Lower leg skin (tissue), 4 donors: ENCODE measurements around the gene LIAS. TPM values are rescaled to one million over a fixed set of nuclear protein-coding genes. Genes with fewer than 3 reads are reported as not detected.
"Not testable (repeated sequence)": the region's sequence is repeated elsewhere in the genome, so short reads cannot be mapped to it uniquely, and the experiment has no call there.

ENCODE experiments used
- DNase-seq, 2 donors: peaks; one replicate each; pipeline ENCODE4 v3.0.0-alpha.2; 2019; ENCODE audit warnings: low spot score in 2 of 2
- H3K4me3 ChIP-seq: fragments of 200-600 bp; sonication (generic); 2 replicates; pipeline ENCODE4 v1.5.1; 2017; ENCODE audit warnings: mild to moderate bottlenecking, low read depth; ENCODE audit not compliant: poor library complexity, severe bottlenecking
- CTCF ChIP-seq, 3 donors: fragments of 450-650 bp; IDR thresholded peaks; one replicate each; pipeline ENCODE4 v1.5.1; 2016; ENCODE audit warnings: antibody characterized with exemption in 3 of 3, mild to moderate bottlenecking in 3 of 3, moderate library complexity in 2 of 3
- POLR2A ChIP-seq, 2 donors: fragments of 450-650 bp; IDR thresholded peaks; one replicate each; pipeline ENCODE4 v1.6.1; 2016 to 2017; ENCODE audit warnings: antibody characterized with exemption in 2 of 2, mild to moderate bottlenecking in 1 of 2, moderate library complexity in 1 of 2
- WGBS, 2 donors: methylation state at CpG; one replicate each; pipeline ENCODE4 v1.1.5; 2018; 5-methylcytosine and 5-hydroxymethylcytosine counted together
- intact Hi-C: fragments of 100-400 bp; cut with DNase I; formaldehyde crosslinking; loops from one replicate; pipeline ENCODE4 v1.15.0; 2023; ENCODE audit warnings: low total_unique reads
- total RNA-seq, 4 donors: library from RNA; depleted of rRNA; stranded (reverse); fragments of >200 nt; gene quantifications; one replicate each; pipeline ENCODE4 v1.1.0, GENCODE V29; 2016

The LIAS gene
- 10 to 100 TPM; 10.1 to 18.5 (median 12.4) TPM for total RNA-seq

DNA sequence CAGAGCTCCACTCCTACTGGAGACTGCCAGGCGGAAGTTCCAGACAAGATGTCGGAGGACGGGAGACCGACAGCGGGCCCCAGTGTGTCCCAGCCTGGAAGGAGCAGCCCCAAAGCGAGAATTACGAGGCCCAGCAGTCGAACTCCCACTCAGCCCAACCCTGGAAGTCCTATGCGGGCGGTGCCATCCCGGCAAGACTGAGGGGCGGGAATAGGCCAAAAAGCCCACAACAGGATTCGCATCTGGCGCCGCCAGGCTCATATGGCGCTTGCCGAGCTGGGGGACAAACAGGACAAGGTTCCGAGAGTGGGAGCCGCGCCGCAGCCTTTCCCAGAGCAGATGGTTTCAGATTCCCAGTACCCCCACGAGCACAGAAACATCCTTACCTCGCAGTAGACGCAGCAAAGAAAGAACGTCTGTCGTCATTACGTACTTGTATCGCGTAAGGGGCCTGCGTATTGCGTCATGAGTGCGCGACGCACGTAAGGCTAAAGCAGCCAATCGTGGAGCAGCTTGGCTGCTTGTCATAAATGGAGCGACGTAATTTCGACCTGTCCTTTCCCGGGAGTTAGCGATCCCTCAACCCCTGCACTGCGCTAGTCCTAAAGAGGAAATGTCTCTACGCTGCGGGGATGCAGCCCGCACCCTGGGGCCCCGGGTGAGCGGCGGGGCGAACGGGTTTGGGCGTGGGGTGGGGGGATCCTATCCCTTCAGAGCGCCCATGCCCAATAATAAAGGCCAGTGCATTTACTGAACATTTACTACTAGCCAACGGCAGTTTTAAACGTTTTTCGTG is at the start of gene LIAS, which contains the start of gene RPL9:
TSS of gene LIAS (plus strand) at position 552 of the 796 bp plus-strand sequence. CDS start at position 614, 62 bp downstream.
TSS of gene RPL9 (minus strand) at position 418 of the 796 bp plus-strand sequence. CDS start 483 bp downstream, outside the sequence.
- TF ChIP-seq CTCF (IDR thresholded peaks at IDR 0.05) (peak in 1 of 3 donors; percentile 10), POLR2A (IDR thresholded peaks at IDR 0.05) (peak in 1 of 2 donors; percentile 85)
- 0 to 1% methylated on average over 34 to 55 of the region's 55 CpGs for WGBS, 2 donors
- intact Hi-C loops = no loop called here
- DNase-seq = peak; percentile 97 to 99
- H3K4me3 ChIP-seq = peak within 1 kb of the TSS; percentile 97

DNA sequence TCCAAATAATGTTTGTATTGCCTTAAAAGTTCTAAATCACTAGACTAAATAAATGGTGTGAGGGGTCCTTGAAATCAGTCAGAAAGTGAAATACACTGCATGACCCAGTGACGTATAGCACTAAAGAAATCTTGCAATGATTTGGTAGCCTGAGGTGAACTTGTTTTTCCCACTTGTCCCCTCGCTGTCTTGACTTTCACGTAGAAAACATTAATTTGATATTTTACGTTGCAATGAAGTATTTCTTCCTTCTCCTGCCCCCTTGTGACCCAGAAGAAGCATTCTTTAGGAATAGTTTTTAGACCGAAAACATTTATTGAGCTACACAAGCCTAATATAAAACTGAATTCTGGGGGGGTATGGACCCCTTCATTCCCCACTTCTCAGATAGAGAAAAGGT is 48.4 kb upstream of the LIAS start:
- H3K4me3 ChIP-seq = no peak overlapping the region
- DNase-seq = no peak
- intact Hi-C loops = no loop called here
- TF ChIP-seq CTCF (IDR thresholded peaks at IDR 0.05) (no peak), POLR2A (IDR thresholded peaks at IDR 0.05) (no peak)
- 39 to 42% methylated on average over 5 of the region's 5 CpGs for WGBS, 2 donors

GRCh38 chr4:39411561-39411960 is 47.3 kb upstream of the LIAS start:
- DNase-seq, H3K4me3 ChIP-seq, intact Hi-C loops: not testable (repeated sequence)
- WGBS, 2 donors = 81 to 97% methylated on average over 8 of the region's 8 CpGs

DNA sequence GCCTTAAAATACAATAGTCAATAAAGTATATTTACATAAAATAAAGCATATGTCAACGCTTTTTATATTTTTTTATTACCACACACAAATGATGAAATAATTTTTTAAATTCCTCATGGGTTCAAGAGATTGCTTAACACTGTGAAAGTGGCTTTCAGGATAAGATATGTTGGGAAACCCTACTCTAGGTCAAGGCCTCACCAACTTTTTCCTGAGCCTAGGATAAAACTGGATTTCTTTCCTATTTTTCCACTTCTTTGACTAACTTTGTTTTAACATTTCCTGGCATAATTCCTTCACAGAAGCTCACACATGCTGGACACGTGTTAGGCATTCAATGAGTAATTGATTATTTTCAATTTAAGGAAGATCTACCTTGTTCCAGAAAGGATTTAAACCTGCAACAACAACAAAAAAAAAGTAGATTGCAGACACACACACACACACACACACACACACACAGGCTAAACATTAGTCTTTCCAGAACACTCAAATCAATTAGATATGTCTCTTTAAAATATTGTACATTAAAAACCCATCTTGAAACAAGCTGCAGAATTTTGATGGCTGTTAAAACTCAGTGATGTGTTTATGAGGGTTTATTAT is 43.1 kb upstream of the LIAS start:
- H3K4me3 ChIP-seq = no peak overlapping the region
- intact Hi-C loops = no loop called here
- 50 to 61% methylated on average over 2 of the region's 2 CpGs for WGBS, 2 donors
- TF ChIP-seq CTCF (IDR thresholded peaks at IDR 0.05) (no peak), POLR2A (IDR thresholded peaks at IDR 0.05) (no peak)
- no peak for DNase-seq

- DNase-seq = no peak
- no peak overlapping the region for H3K4me3 ChIP-seq
- 83 to 92% methylated on average over 3 of the region's 3 CpGs for WGBS, 2 donors
- intact Hi-C loops = no loop called here
- TF ChIP-seq POLR2A (IDR thresholded peaks at IDR 0.05) = no peak
- TF ChIP-seq CTCF (IDR thresholded peaks at IDR 0.05) = no peak
Observed at GRCh38 chr4:39422247-39422646, 36.6 kb upstream of the LIAS start.

- DNase-seq, intact Hi-C loops, H3K4me3 ChIP-seq: not testable (repeated sequence)
- 81 to 83% methylated on average over 1 of the region's 1 CpG for WGBS, 2 donors
Observed at GRCh38 chr4:39425297-39425696, 33.6 kb upstream of the LIAS start.
